ENCODE data around the gene SLC24A1.

- TF ChIP-seq, protein P1, sequence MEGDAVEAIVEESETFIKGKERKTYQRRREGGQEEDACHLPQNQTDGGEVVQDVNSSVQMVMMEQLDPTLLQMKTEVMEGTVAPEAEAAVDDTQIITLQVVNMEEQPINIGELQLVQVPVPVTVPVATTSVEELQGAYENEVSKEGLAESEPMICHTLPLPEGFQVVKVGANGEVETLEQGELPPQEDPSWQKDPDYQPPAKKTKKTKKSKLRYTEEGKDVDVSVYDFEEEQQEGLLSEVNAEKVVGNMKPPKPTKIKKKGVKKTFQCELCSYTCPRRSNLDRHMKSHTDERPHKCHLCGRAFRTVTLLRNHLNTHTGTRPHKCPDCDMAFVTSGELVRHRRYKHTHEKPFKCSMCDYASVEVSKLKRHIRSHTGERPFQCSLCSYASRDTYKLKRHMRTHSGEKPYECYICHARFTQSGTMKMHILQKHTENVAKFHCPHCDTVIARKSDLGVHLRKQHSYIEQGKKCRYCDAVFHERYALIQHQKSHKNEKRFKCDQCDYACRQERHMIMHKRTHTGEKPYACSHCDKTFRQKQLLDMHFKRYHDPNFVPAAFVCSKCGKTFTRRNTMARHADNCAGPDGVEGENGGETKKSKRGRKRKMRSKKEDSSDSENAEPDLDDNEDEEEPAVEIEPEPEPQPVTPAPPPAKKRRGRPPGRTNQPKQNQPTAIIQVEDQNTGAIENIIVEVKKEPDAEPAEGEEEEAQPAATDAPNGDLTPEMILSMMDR (IDR thresholded peaks at IDR 0.05), result no peak
- no peak for TF ChIP-seq POLR2A (IDR thresholded peaks at IDR 0.05)
Measured at GRCh38 chr15:65626856-65627255, 5.1 kb downstream of the SLC24A1 start.
